Stimulated activated naive B cell treated with anti-CD40 and anti-IgM and Interleukin-4, amounts not matched to agents 10 μg/mL and 1 μg/mL and 100 μg/mL, for 72 hours (primary cell): ENCODE data around the gene MRPL39.

Experiments used
- ATAC-seq, 2 donors: fragments of 150-1000 bp; cut with Tn5 transposase; replicated peaks; 2 replicates each; pipeline ENCODE4 v1.10.0; 2021; ENCODE audit warnings: moderate library complexity in 1 of 2
- DNase-seq: peaks from one replicate; pipeline ENCODE4 v3.0.0; 2021
- H3K27ac Mint-ChIP-seq: one replicate; pipeline ENCODE4 v1.8.0; 2022; ENCODE audit warnings: mild to moderate bottlenecking, mixed read lengths
- H3K27me3 Mint-ChIP-seq, 2 donors: one replicate each; pipeline ENCODE4 v1.8.0; 2022; ENCODE audit warnings: mixed read lengths in 2 of 2
- H3K36me3 Mint-ChIP-seq, 2 donors: one replicate each; pipeline ENCODE4 v1.8.0; 2022; ENCODE audit warnings: mixed read lengths in 2 of 2, mild to moderate bottlenecking in 1 of 2
- H3K4me1 Mint-ChIP-seq, 2 donors: one replicate each; pipeline ENCODE4 v1.8.0; 2022; ENCODE audit warnings: mixed read lengths in 2 of 2, mild to moderate bottlenecking in 1 of 2
- H3K4me3 Mint-ChIP-seq, 2 donors: one replicate each; pipeline ENCODE4 v1.8.0; 2022; ENCODE audit warnings: mild to moderate bottlenecking in 2 of 2, mixed read lengths in 2 of 2, moderate library complexity in 1 of 2
- H3K9me3 Mint-ChIP-seq, 2 donors: one replicate each; pipeline ENCODE4 v1.8.0; 2022; ENCODE audit warnings: mixed read lengths in 2 of 2, mild to moderate bottlenecking in 1 of 2

Gene MRPL39

GRCh38 chr21:25607151-25608043 lies at the start of gene MRPL39:
MRPL39 (minus strand) TSS chr21:25607481; CDS start chr21:25607475, 6 bp downstream.
- Mint-ChIP-seq H3K4me1 (peaks cover 16 to 37% of the 10 kb centered on the region in 2 donors), H3K27ac (peak within 1 kb of the TSS; percentile 98), H3K4me3 (peak within 1 kb of the TSS; percentile 87 to 96), H3K27me3 (no peaks in the 10 kb centered on the region), H3K36me3 (peaks cover 9 to 19% of the 10 kb centered on the region in 2 donors), H3K9me3 (no peaks in the 10 kb centered on the region)
- DNase-seq (peak; percentile 88), ATAC-seq (peak; percentile 92 to 93)

- Mint-ChIP-seq H3K36me3 (no peaks in the 10 kb centered on the region), H3K27me3 (no peaks in the 10 kb centered on the region), H3K27ac (no peak overlapping the region), H3K4me3 (no peak overlapping the region), H3K4me1 (no peaks in the 10 kb centered on the region), H3K9me3 (peaks cover 3 to 4% of the 10 kb centered on the region in 2 donors)
- ATAC-seq (no peak), DNase-seq (no peak)
Measured at GRCh38 chr21:25656412-25656811, 49.1 kb upstream of the MRPL39 start.

GRCh38 chr21:25649146-25649545 lies 41.9 kb upstream of the MRPL39 start:
- H3K27ac Mint-ChIP-seq: peak overlapping the region; percentile 20
- no peak overlapping the region for H3K4me3 Mint-ChIP-seq
- ATAC-seq: no peak
- no peaks in the 10 kb centered on the region for H3K27me3 Mint-ChIP-seq
- H3K9me3 Mint-ChIP-seq: peaks cover 0 to 2% of the 10 kb centered on the region in 2 donors
- H3K4me1 Mint-ChIP-seq: peaks cover 15% of the 10 kb centered on the region in 2 donors
- H3K36me3 Mint-ChIP-seq: peaks cover 0 to 5% of the 10 kb centered on the region in 2 donors
- DNase-seq: no peak

DNA sequence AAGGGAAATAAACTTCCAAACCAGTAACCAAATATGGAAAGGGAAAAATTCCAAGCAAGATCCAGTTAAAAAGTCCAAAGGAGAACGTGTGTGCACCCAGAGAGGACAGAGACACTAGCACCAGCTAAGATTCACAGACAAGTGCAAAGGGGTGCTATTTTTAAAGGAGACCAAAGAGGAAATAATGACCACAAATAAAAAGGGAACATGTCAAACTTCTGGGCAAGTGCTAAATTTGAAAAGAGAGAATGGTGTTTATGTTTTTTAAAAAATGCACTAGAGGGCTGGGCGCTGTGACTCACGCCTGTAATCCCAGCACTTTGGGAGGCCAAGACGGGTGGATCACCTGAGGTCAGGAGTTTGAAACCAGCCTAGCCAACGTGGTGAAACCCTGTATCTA lies 40.4 kb upstream of the MRPL39 start:
- Mint-ChIP-seq H3K4me3 (peak overlapping the region in 1 of 2 donors; percentile 53), H3K36me3 (peaks cover 0 to 5% of the 10 kb centered on the region in 2 donors), H3K9me3 (peaks cover 0 to 2% of the 10 kb centered on the region in 2 donors), H3K4me1 (peaks cover 15% of the 10 kb centered on the region in 2 donors), H3K27me3 (no peaks in the 10 kb centered on the region), H3K27ac (peak overlapping the region; percentile 37)
- ATAC-seq (peak; percentile 51 to 60), DNase-seq (no peak)

- ATAC-seq: no peak
- Mint-ChIP-seq H3K9me3 (peaks cover 0 to 2% of the 10 kb centered on the region in 2 donors), H3K4me1 (peaks cover 15% of the 10 kb centered on the region in 2 donors), H3K27me3 (no peaks in the 10 kb centered on the region), H3K4me3 (no peak overlapping the region), H3K36me3 (peaks cover 0 to 5% of the 10 kb centered on the region in 2 donors), H3K27ac (no peak overlapping the region)
- no peak for DNase-seq
Measured at GRCh38 chr21:25646474-25646873, 39.2 kb upstream of the MRPL39 start.

DNA sequence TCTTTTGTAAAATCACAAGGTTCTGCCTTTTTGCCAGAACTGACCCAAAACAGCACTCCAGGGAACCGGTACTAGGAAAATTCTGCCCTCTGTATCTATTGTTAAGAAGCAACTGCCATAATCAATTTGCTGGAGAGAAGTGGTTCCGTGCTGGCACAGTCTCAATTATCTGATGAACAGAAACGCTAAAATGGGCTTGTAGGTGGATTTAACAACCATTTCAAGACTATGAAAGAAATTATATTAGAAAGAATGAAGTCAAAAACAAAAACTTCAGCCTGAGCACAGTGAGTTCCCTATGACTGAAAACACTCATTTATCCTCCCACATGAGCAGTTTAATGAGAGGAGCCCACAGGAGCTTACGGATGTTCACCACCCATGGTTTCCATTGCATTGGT lies 36.2 kb upstream of the MRPL39 start:
- Mint-ChIP-seq H3K4me3 (no peak overlapping the region), H3K27ac (no peak overlapping the region), H3K4me1 (peaks cover 21 to 30% of the 10 kb centered on the region in 2 donors), H3K36me3 (no peaks in the 10 kb centered on the region), H3K9me3 (no peaks in the 10 kb centered on the region), H3K27me3 (no peaks in the 10 kb centered on the region)
- no peak for DNase-seq
- no peak for ATAC-seq

GRCh38 chr21:25640943-25641292 lies 33.6 kb upstream of the MRPL39 start:
- H3K27me3 Mint-ChIP-seq: peaks cover 0 to 9% of the 10 kb centered on the region in 2 donors
- H3K27ac Mint-ChIP-seq: peak overlapping the region; percentile 31
- H3K36me3 Mint-ChIP-seq: peaks cover 0 to 2% of the 10 kb centered on the region in 2 donors
- peak overlapping the region; percentile 80 to 93 for H3K4me3 Mint-ChIP-seq
- H3K4me1 Mint-ChIP-seq: peaks cover 16 to 31% of the 10 kb centered on the region in 2 donors
- no peak for ATAC-seq
- H3K9me3 Mint-ChIP-seq: peaks cover 0 to 3% of the 10 kb centered on the region in 2 donors
- no peak for DNase-seq

DNA sequence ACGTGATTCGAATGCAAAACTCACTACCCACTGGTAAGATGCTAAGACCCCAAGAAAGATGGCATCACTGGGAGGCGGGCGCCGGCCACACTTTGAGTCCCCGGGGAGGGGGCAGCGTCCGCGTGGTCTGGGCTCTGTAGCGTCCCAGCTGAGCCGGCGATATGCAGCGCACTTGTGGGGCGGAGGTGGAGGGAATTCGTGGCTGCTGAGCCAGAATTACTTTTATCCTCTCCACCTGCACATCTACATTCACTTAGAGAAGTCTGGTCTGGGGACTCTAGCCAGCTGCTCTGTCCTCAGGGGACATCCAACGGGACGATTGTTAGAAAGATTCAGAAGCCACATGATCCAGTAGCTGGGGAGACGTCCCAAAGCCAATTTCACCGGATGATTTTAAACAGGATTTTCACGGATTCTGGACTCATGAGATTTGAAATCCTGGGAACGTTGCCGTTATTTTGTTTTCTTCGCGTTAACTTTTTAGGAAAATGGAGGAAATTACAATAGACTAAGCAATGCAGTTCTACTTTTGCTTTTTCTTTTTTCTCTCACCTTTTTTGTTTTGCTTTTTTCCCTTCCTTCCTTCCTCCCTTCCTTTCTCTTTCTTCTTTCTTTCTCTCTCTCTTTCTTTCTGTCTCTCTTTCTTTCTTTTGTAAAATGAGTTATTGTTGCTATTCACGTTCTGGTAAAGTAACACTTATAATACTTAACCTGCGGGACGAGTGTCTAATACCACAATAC lies 33.1 kb upstream of the MRPL39 start:
- Mint-ChIP-seq H3K4me1 (peaks cover 16 to 31% of the 10 kb centered on the region in 2 donors), H3K4me3 (peak overlapping the region; percentile 80 to 93), H3K9me3 (peaks cover 0 to 3% of the 10 kb centered on the region in 2 donors), H3K27ac (peak overlapping the region; percentile 52), H3K27me3 (peaks cover 0 to 10% of the 10 kb centered on the region in 2 donors), H3K36me3 (peaks cover 0 to 2% of the 10 kb centered on the region in 2 donors)
- peak; percentile 51 to 52 for ATAC-seq
- peak; percentile 13 for DNase-seq

DNA sequence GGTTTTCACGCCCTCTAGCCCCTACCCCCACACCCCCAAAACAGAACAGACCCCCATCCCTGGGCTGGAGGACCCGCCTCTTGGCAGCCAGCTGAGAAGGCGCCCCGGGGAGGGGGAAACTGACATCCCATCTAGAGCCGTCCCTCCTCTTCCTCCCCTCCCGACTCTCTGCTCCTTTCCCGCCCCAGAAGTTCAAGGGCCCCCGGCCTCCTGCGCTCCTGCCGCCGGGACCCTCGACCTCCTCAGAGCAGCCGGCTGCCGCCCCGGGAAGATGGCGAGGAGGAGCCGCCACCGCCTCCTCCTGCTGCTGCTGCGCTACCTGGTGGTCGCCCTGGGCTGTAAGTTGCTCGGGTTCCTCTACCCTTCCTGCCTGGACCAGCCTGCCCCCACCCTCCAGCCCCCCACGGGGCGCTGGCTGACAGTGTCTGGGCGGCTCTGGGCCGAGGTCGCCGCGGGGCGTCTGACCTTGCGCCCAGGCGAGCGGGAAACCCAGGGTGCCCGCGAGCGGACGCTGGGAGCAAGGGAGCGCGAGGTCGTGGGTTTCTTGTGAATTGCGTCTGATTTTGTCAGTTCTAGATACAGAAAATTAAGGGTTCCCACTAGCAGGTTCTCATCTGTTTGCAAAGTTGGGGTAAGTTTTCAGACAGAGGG lies 32.4 kb upstream of the MRPL39 start:
- Mint-ChIP-seq H3K4me1 (peaks cover 16 to 31% of the 10 kb centered on the region in 2 donors), H3K36me3 (peaks cover 0 to 2% of the 10 kb centered on the region in 2 donors)

DNA sequence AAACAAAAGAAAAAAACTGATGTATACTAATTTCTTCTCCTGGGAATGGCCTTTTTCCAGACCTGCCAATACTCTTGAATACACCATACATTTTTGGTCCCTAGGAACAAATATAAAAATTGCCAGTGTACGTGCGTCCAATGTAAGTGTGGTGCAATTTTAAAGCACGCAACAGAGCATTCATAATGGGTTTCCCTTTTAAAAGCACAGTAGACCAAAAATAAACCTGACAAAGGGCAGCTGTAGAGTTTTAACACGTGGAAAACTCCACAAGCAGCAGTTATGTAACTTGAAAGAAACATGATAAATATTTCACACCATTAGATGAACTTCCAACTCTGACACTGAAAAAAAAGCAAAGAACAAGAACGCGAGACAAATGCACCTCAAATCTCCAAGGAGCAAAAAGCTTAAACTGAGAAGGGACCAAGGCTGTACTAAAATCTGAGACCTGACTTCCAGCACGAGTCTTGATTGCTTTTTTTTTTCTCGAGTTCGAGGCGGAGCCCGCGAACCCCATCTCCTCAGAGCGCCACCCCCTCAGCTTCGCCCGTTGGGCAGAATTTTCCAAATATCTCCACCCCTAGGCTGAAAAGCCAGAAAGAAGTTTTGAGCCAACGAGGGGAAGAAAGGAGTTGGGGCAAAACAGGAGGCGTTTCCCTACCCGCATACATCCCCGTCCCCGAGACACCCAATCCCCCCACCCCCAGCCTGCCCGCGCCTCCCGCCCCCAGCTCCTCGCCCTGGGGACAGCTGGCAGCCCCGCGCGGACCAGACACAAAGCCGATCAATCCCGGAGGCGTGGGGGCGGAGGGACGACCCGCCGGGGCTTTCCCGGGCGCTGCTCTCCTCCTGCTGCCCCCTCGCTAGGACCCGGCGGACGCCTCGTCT lies 31.6 kb upstream of the MRPL39 start, which contains the start of gene JAM2:
Gene JAM2, plus strand, starts transcription at position 599 of the 891 bp plus-strand sequence. CDS start 564 bp downstream, outside the sequence.
- peaks cover 0 to 10% of the 10 kb centered on the region in 2 donors for H3K27me3 Mint-ChIP-seq
- H3K4me3 Mint-ChIP-seq: peak within 1 kb of the TSS; percentile 80 to 93
- peak; percentile 47 for DNase-seq
- peak within 1 kb of the TSS; percentile 52 for H3K27ac Mint-ChIP-seq
- peaks cover 0 to 2% of the 10 kb centered on the region in 2 donors for H3K36me3 Mint-ChIP-seq
- ATAC-seq: peak; percentile 66 to 72
- H3K9me3 Mint-ChIP-seq: peaks cover 0 to 3% of the 10 kb centered on the region in 2 donors
- H3K4me1 Mint-ChIP-seq: peaks cover 16 to 31% of the 10 kb centered on the region in 2 donors

More for the DNA sequence above, 32.4 kb upstream of the MRPL39 start:
- ATAC-seq (peak; percentile 83 to 84), DNase-seq (peak; percentile 44)
- Mint-ChIP-seq H3K27me3 (peaks cover 0 to 10% of the 10 kb centered on the region in 2 donors), H3K4me3 (peak overlapping the region; percentile 80 to 93), H3K27ac (peak overlapping the region; percentile 52), H3K9me3 (peaks cover 0 to 3% of the 10 kb centered on the region in 2 donors)

DNA sequence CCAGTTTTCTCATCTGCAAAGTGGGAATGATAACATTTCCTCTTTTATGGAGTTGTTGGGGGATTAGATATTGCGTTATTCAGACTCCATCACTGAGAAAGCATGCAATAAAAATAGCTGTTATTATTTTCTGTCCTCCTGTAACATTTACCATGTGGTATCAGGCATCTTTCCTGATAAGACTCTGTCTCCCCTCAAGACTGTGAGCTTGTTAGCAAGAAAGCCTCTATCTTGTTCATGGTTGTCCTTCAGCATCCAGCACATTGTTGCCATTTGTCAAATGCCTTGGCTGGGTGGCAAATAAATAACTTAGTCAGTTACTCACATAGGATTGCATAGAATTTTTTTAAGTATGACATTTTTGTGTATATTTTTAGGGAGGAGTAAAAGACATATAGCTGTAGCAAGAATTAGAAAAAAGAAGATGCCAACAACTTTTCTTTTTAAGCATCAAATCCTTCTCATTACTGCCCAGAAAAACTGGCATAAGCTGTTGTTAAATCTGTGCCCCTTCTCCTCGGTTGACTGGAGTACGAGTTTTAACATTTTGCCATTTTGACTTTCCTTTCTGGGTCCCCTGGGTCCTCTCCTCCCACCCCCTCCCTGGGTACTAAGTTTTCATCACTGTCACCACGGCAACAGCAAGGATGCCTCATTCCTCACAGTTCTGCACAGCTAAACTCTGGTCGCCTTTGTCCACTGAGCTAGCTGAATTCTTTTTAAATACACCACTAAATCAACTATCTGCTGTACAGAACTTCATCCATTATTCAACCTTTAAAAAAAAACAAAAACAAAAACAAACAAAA lies 30.8 kb upstream of the MRPL39 start:
- no peak for DNase-seq
- no peak for ATAC-seq
- Mint-ChIP-seq H3K36me3 (peaks cover 0 to 2% of the 10 kb centered on the region in 2 donors), H3K4me3 (peak overlapping the region; percentile 80 to 93), H3K27me3 (peaks cover 0 to 10% of the 10 kb centered on the region in 2 donors), H3K27ac (peak overlapping the region; percentile 52), H3K9me3 (peaks cover 0 to 3% of the 10 kb centered on the region in 2 donors), H3K4me1 (peaks cover 16 to 31% of the 10 kb centered on the region in 2 donors)

GRCh38 chr21:25636727-25637126 lies 29.4 kb upstream of the MRPL39 start:
- H3K27me3 Mint-ChIP-seq: peaks cover 0 to 10% of the 10 kb centered on the region in 2 donors
- H3K9me3 Mint-ChIP-seq: peaks cover 0 to 3% of the 10 kb centered on the region in 2 donors
- no peak for DNase-seq
- H3K36me3 Mint-ChIP-seq: peaks cover 0 to 2% of the 10 kb centered on the region in 2 donors
- no peak overlapping the region for H3K27ac Mint-ChIP-seq
- H3K4me1 Mint-ChIP-seq: peaks cover 16 to 31% of the 10 kb centered on the region in 2 donors
- no peak overlapping the region for H3K4me3 Mint-ChIP-seq
- no peak for ATAC-seq
